Skeletal muscle tissue (tissue), 4 donors: Measurements from ENCODE around the gene NOL3. TPM values are rescaled to one million over a fixed set of nuclear protein-coding genes. Genes with fewer than 3 reads are reported as not detected.

ENCODE experiments used
- H3K27ac ChIP-seq: one replicate; pipeline ENCODE4 v1.7.0; 2013; ENCODE audit warnings: mild to moderate bottlenecking, low read depth, low read length, inconsistent platforms
- H3K27me3 ChIP-seq, 3 donors: one replicate each; pipeline ENCODE4 v1.7.0; 2013; ENCODE audit warnings: low read length in 3 of 3; ENCODE audit not compliant: control insufficient read depth in 3 of 3, insufficient read depth in 3 of 3
- H3K36me3 ChIP-seq, 3 donors: one replicate each; pipeline ENCODE4 v1.7.0; 2013; ENCODE audit warnings: low read length in 3 of 3; ENCODE audit not compliant: control insufficient read depth in 3 of 3, insufficient read depth in 3 of 3
- H3K4me1 ChIP-seq, 3 donors: one replicate each; pipeline ENCODE4 v1.7.0; 2013; ENCODE audit warnings: low read length in 3 of 3, mild to moderate bottlenecking in 3 of 3; ENCODE audit not compliant: control insufficient read depth in 3 of 3, insufficient read depth in 3 of 3
- H3K4me3 ChIP-seq, 3 donors: one replicate each; pipeline ENCODE4 v1.7.0; 2013; ENCODE audit warnings: low read length in 3 of 3
- H3K9ac ChIP-seq, 3 donors: one replicate each; pipeline ENCODE4 v1.7.0; 2013; ENCODE audit warnings: low read length in 3 of 3, mild to moderate bottlenecking in 3 of 3, moderate library complexity in 2 of 3, low read depth in 1 of 3
- H3K9me3 ChIP-seq, 3 donors: one replicate each; pipeline ENCODE4 v1.7.0; 2013; ENCODE audit warnings: low read length in 3 of 3; ENCODE audit not compliant: control insufficient read depth in 3 of 3
- total RNA-seq: library from RNA; depleted of rRNA; stranded (reverse); fragments of >200 nt; gene quantifications from one replicate; pipeline ENCODE4 v1.2.3, GENCODE V29; 2014
- donor health status: Osteomylitis.

Gene NOL3
- total RNA-seq, 1 donor from 2014 or later = 11.0 TPM

DNA sequence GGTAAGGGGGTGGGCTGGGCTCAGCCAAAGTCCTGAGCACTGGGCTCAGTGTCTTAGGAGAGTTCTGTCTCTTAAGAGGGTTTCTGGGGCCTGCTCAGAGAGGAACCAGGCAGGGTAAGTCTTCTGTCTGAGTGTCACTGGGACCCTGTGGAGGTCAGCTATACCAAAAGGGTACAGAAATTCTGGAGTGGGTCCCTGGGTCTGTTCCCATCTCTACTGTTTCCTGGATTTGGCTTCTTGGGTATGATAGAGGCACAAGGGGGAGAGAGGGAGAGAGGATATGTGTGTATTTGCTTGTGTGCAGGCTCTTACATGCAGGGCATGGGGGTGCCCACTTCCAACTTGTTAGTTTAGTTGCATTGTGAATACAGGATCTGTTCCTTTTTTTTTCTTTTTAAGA lies 23.2 kb downstream of the NOL3 start:
- H3K9ac ChIP-seq = peak overlapping the region; percentile 94 to 95 (median 95)
- no peaks in the 10 kb centered on the region for H3K27me3 ChIP-seq
- H3K36me3 ChIP-seq = peaks cover 43 to 48% (median 47%) of the 10 kb centered on the region in 3 donors
- H3K9me3 ChIP-seq = no peaks in the 10 kb centered on the region
- peak overlapping the region in 2 of 3 donors; percentile 97 for H3K4me3 ChIP-seq
- H3K27ac ChIP-seq = no peak overlapping the region
- peaks cover 33 to 41% (median 34%) of the 10 kb centered on the region in 3 donors for H3K4me1 ChIP-seq

DNA sequence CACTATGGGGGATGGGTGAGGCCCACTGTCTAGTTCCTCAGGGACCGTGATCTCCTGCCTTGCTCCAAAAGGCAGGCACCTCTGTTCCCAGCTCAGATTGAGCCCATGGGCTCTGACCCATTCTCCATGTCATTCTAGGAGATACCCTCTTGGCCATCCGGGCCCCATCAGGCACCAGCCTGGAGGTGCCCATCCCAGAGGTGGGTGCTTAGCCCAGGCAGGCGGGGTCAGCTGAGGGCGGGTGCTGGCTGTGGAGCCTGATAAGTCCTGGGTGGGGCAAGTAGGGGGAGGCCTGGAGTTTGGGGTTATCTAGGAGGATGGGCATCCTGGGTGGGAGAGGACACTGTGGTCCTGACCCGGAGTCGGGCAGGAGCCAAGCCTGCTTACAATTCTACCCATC lies 23.9 kb downstream of the NOL3 start:
- Histone ChIP-seq H3K27ac (no peak overlapping the region), H3K36me3 (peaks cover 44 to 48% (median 47%) of the 10 kb centered on the region in 3 donors), H3K27me3 (no peaks in the 10 kb centered on the region), H3K4me3 (no peak overlapping the region), H3K9me3 (no peaks in the 10 kb centered on the region), H3K4me1 (peaks cover 34 to 41% (median 35%) of the 10 kb centered on the region in 3 donors), H3K9ac (peak overlapping the region in 1 of 3 donors; percentile 94)

DNA sequence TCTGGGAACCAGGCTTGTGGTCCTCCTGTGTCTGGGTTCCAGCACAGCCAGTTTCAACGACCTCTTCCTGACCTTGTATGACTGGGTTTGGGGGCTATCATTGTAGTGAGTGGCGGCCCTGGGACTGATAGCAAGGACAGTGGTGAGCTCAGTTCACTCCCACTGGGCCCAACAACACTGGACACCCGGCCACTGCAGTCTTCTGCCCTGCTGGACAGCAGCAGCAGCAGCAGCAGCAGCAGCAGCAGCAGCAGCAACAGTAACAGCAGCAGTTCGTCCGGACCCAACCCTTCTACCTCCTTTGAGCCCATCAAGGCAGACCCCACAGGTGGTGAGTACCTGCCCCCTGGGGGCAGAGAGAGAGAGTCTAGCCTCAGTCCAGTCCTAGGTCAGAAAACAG lies 25.3 kb downstream of the NOL3 start:
- Histone ChIP-seq H3K9me3 (no peaks in the 10 kb centered on the region), H3K36me3 (peaks cover 44 to 48% (median 47%) of the 10 kb centered on the region in 3 donors), H3K4me1 (peaks cover 34 to 41% (median 35%) of the 10 kb centered on the region in 3 donors)

DNA sequence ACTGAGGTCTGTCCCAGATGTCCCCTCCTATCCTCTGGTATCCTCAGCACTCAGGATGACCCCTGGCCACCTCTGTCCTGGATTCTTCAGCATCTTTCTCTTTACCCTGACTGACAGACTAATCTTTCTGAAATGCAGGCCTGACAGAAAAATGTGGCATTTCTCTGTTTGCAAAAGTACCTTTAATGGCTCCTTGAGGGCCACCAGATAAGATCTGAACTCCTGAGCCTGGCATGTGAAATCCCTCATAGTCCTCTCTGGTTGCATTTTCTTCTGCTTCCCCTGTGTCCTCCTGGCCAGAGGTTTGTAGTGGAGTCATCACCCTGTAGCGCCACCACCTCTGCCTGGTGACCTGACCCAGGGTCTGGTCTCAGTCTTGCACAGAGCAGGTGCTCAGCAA lies 26.5 kb downstream of the NOL3 start:
- Histone ChIP-seq H3K4me3 (no peak overlapping the region), H3K4me1 (peaks cover 27 to 34% (median 29%) of the 10 kb centered on the region in 3 donors), H3K9ac (peak overlapping the region in 1 of 3 donors; percentile 45), H3K36me3 (peaks cover 49 to 52% (median 51%) of the 10 kb centered on the region in 3 donors), H3K27me3 (no peaks in the 10 kb centered on the region), H3K27ac (no peak overlapping the region), H3K9me3 (no peaks in the 10 kb centered on the region)

More for the DNA sequence above, 25.3 kb downstream of the NOL3 start:
- H3K27me3 ChIP-seq = no peaks in the 10 kb centered on the region
- H3K4me3 ChIP-seq = no peak overlapping the region
- H3K9ac ChIP-seq = no peak overlapping the region
- H3K27ac ChIP-seq = no peak overlapping the region

DNA sequence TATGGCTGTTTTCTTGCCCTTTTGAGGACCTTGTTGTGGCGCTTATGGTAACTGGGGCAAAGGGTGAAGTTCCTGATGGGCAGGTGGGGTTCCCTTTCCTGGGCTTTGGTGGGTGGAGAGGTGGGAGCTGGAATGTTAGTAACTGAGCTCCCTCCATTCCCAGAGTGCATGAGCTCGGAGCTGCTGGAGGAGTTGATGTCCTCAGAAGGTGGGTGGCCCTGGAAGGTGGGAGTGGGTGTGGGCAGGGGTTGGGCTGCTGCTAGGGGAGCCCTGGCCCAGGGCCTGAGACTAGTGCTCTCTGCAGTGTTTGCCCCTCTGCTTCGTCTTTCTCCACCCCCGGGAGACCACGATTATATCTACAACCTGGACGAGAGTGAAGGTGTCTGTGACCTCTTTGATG lies 27.4 kb downstream of the NOL3 start:
- H3K27me3 ChIP-seq = no peaks in the 10 kb centered on the region
- peaks cover 24 to 29% (median 24%) of the 10 kb centered on the region in 3 donors for H3K4me1 ChIP-seq
- H3K9ac ChIP-seq = peak overlapping the region in 1 of 3 donors; percentile 8
- no peaks in the 10 kb centered on the region for H3K9me3 ChIP-seq
- H3K27ac ChIP-seq = no peak overlapping the region
- no peak overlapping the region for H3K4me3 ChIP-seq
- peaks cover 49 to 56% (median 52%) of the 10 kb centered on the region in 3 donors for H3K36me3 ChIP-seq

DNA sequence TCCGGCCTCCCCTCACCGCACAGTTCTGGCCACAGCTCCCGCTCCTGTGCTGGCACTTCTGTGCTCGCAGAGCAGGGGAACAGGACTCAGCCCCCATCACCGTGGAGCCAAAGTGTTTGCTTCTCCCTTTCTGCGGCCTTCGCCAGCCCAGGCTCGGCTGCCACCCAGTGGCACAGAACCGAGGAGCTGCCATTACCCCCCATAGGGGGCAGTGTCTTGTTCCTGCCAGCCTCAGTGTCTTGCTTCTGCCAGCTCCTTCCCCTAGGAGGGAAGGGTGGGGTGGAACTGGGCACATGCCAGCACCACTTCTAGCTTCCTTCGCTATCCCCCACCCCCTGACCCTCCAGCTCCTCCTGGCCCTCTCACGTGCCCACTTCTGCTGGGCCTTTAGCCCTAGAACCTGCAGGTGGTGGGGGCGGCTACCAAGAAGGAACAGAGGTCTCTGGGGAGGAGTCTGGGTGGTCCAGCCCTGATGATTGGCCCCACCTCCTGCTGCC lies 27.9 kb downstream of the NOL3 start:
- no peak overlapping the region for H3K27ac ChIP-seq
- H3K27me3 ChIP-seq = no peaks in the 10 kb centered on the region
- peaks cover 18 to 23% (median 18%) of the 10 kb centered on the region in 3 donors for H3K4me1 ChIP-seq
- peak overlapping the region in 1 of 3 donors; percentile 8 for H3K9ac ChIP-seq
- H3K9me3 ChIP-seq = no peaks in the 10 kb centered on the region
- H3K36me3 ChIP-seq = peaks cover 49 to 53% (median 50%) of the 10 kb centered on the region in 3 donors
- no peak overlapping the region for H3K4me3 ChIP-seq

DNA sequence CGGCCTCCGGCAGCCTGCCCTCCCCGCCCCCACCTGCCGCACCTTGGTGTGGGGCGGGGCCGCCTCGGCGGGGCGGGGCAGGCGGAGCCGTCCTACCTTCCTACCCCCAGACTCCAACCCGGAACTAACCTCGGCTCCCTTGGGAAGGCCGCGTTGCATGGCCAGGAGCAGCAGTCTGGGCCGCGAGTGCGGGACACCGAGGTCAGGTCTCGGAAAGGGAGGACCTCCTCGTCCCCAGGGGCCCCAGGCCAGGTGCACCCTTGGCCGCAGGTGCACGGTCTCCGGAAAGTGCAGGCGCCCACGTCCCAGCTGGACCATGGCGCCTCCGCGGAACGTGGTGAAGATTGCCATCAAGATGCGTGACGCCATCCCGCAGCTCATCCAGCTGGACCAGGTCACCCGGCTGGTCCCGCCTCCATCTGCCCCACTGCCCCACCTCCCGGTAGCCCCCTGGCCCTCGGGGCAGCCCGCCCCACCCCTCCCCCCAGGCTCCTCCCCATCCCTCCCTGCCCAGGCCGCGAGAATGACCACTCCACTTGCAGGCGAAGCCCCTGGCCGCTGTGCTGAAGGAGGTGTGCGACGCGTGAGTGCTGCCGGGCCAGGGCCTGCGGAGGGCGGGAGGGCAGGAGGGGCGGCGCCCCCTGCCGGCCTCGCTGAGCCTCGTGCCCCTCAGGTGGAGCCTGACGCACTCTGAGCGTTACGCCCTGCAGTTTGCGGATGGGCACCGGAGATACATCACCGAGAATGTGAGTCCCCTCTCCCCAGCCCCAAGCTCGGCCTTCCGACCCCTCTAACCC lies 28.9 kb downstream of the NOL3 start, which contains the start of gene ELMO3:
TSS of gene ELMO3 (plus strand) at position 121 of the 797 bp plus-strand sequence. CDS start at position 317, 196 bp downstream.
- H3K9me3 ChIP-seq = no peaks in the 10 kb centered on the region
- peaks cover 9 to 16% (median 10%) of the 10 kb centered on the region in 3 donors for H3K4me1 ChIP-seq
- no peak within 1 kb of the TSS for H3K27ac ChIP-seq
- H3K4me3 ChIP-seq = no peak within 1 kb of the TSS
- peak within 1 kb of the TSS in 1 of 3 donors; percentile 8 for H3K9ac ChIP-seq
- H3K36me3 ChIP-seq = peaks cover 47 to 56% (median 49%) of the 10 kb centered on the region in 3 donors
- H3K27me3 ChIP-seq = no peaks in the 10 kb centered on the region

DNA sequence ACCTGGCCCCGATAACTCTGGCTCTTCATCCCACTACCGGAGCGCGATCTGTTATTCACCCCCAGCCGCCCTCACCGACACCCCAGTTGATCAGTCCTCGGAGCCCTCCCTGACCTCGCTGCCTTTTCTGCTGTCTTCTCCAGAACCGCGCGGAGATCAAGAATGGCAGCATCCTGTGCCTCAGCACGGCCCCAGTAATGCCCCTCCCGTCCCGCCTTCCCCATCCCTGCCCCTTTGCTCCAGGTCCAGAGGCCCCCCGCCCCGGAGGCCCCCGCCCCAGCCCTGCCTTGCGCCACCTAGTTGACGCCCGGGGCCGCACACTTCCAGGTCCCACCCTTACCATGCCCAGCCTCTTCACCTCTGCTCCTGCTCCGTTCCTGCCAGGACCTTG lies 29.5 kb downstream of the NOL3 start:
- peaks cover 43 to 50% (median 44%) of the 10 kb centered on the region in 3 donors for H3K36me3 ChIP-seq
- peaks cover 9 to 16% (median 10%) of the 10 kb centered on the region in 3 donors for H3K4me1 ChIP-seq
- no peaks in the 10 kb centered on the region for H3K27me3 ChIP-seq
- no peaks in the 10 kb centered on the region for H3K9me3 ChIP-seq
- H3K4me3 ChIP-seq = no peak overlapping the region
- H3K27ac ChIP-seq = no peak overlapping the region
- H3K9ac ChIP-seq = no peak overlapping the region

DNA sequence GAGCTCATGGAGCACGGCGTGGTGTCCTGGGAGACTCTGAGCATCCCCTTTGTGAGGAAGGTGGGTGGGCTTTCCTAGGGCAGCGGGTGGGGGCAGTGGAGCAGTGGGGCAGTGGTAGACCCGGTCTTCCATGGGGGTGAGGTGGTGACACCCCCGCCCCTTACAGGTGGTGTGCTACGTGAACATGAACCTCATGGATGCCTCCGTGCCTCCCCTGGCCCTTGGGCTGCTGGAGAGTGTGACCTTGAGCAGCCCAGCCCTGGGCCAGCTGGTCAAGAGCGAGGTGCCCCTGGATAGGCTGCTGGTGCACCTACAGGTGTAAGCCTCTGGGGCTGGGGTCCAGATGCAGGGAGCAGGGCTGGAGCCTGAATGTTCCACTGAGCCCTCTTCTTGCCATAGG lies 30.2 kb downstream of the NOL3 start:
- peaks cover 36 to 44% (median 37%) of the 10 kb centered on the region in 3 donors for H3K36me3 ChIP-seq
- H3K27ac ChIP-seq = no peak overlapping the region
- H3K4me3 ChIP-seq = no peak overlapping the region
- H3K9ac ChIP-seq = no peak overlapping the region
- no peaks in the 10 kb centered on the region for H3K27me3 ChIP-seq
- H3K9me3 ChIP-seq = no peaks in the 10 kb centered on the region
- H3K4me1 ChIP-seq = peaks cover 9 to 16% (median 10%) of the 10 kb centered on the region in 3 donors
